ENCODE results near the gene SORCS2. TPM values are rescaled to one million over a fixed set of nuclear protein-coding genes. Genes with fewer than 3 reads are reported as not detected.

Gene SORCS2
- total and polyA plus RNA-seq, 2 of the 8 experiments (the other 6 are each of a cell fraction or from before 2014, with no cell fraction given) = 0.36 to 1.8 TPM

GRCh38 chr4:7503559-7504249 is 311.4 kb downstream of the SORCS2 start:
- Histone ChIP-seq H3K18ac (ENCODE audit: extremely low read depth, low read length) (no peak overlapping the region), H3K9ac (replicated peaks in 1 of 4; ENCODE audit: extremely low read depth in 1 of 4, low read depth in 3 of 4, low read length in 3 of 4) (no peak overlapping the region), H3K4me2 (ENCODE audit: insufficient read depth in 1 of 2, low read depth in 2 of 2, low read length in 2 of 2) (no peak overlapping the region), H3K4me3 (ENCODE audit: extremely low read depth in 1 of 4, insufficient read depth in 2 of 4, low read depth in 3 of 4, low read length in 4 of 4) (no peak overlapping the region), H3K14ac (ENCODE audit: insufficient read length) (no peak overlapping the region), H3K9me3 (ENCODE audit: insufficient read depth in 2 of 2, low read depth in 1 of 2, low read length in 1 of 2) (no peaks in the 10 kb centered on the region), H2BK20ac (ENCODE audit: low read length) (no peak overlapping the region), H3K23ac (ENCODE audit: insufficient read length) (no peak overlapping the region), H3K27me3 (replicated peaks in 1 of 4; ENCODE audit: control insufficient read depth in 3 of 4, extremely low read depth in 1 of 4, insufficient read depth in 3 of 4, low read length in 3 of 4) (no peaks in the 10 kb centered on the region; a peak in 1 of 7 replicates), H2BK120ac (replicated peaks; ENCODE audit: low read depth, low read length) (no peak overlapping the region), H4K20me1 (replicated peaks in 1 of 2; ENCODE audit: control insufficient read depth in 1 of 2, insufficient read depth in 2 of 2, low read length in 2 of 2) (no peaks in the 10 kb centered on the region), H3K56ac (replicated peaks; ENCODE audit: insufficient read length, low read depth, low read length) (no peak overlapping the region), H4K5ac (ENCODE audit: insufficient read length, low read depth, low read length) (no peak overlapping the region), H3K23me2 (ENCODE audit: low read depth, low read length) (no peaks in the 10 kb centered on the region), H2AK5ac (ENCODE audit: low read depth, low read length) (no peak overlapping the region), H4K8ac (ENCODE audit: extremely low read depth, insufficient read depth, low read length) (no peak overlapping the region), H3K79me2 (ENCODE audit: control insufficient read depth in 1 of 2, insufficient read depth in 2 of 2, low read length in 2 of 2) (no peaks in the 10 kb centered on the region), H2BK5ac (ENCODE audit: low read depth, low read length) (no peak overlapping the region), H2BK12ac (ENCODE audit: low read depth, low read length) (no peak overlapping the region), H3K79me1 (ENCODE audit: low read depth, low read length) (no peaks in the 10 kb centered on the region), H4K91ac (replicated peaks; ENCODE audit: insufficient read length, low read length) (no peak overlapping the region), H3K27ac (ENCODE audit: low read depth, low read length) (no peak overlapping the region), H3K4ac (replicated peaks; ENCODE audit: insufficient read length, low read depth, low read length) (no peak overlapping the region), H2BK15ac (ENCODE audit: low read length) (no peak overlapping the region), H3K4me1 (replicated peaks in 1 of 4; ENCODE audit: control insufficient read depth in 3 of 4, insufficient read depth in 4 of 4, low read length in 3 of 4) (no peaks in the 10 kb centered on the region), H3K36me3 (ENCODE audit: control insufficient read depth in 2 of 4, insufficient read depth in 4 of 4, low read length in 3 of 4) (no peaks in the 10 kb centered on the region), H2AFZ (ENCODE audit: low read length) (no peak overlapping the region)
- DNase-seq (ENCODE audit: low read depth in 1 of 2, low spot score in 2 of 2) (no peak), FAIRE-seq (no peak)
- WGBS, 2 experiments (ENCODE audit: extremely low coverage in 1 of 2, insufficient coverage in 1 of 2, insufficient read length in 1 of 2, insufficient replicate concordance in 2 of 2, low coverage in 1 of 2, low lambda C conversion rate in 2 of 2, missing lambda C conversion rate in 1 of 2) = 85% methylated on average over 15 of the region's 15 CpGs; no CpG with 5 or more reads in 1 of the 2 experiments
- POLR2A ChIA-PET (ENCODE audit: partially characterized antibody) = no interaction called here
- CTCF ChIA-PET (ENCODE audit: partially characterized antibody) = interaction anchor here (1.3 to 2.6 kb wide), 4 partner anchors 8 to 47 kb away, joined by 3 to 10 read pairs (median 6); no protein-coding TSS in a partner anchor
- no peak for TF ChIP-seq POLR2AphosphoS5 (IDR thresholded peaks at IDR 0.05; ENCODE audit: low read depth, low read length)
- TF ChIP-seq CTCF (IDR thresholded peaks at IDR 0.05; ENCODE audit: control extremely low read depth in 1 of 3, insufficient read depth in 1 of 3, low read depth in 1 of 3, low read length in 3 of 3) = no peak
- TF ChIP-seq CBX8 (IDR thresholded peaks at IDR 0.05; ENCODE audit: borderline replicate concordance, low read depth, low read length) = no peak
- no peak for TF ChIP-seq KDM1A (IDR thresholded peaks at IDR 0.05; ENCODE audit: borderline replicate concordance, low read length)
